Measurements from ENCODE around the gene ELMOD3.
"Not testable (repeated sequence)": the region's sequence is repeated elsewhere in the genome, so short reads cannot be mapped to it uniquely, and the experiment has no call there.

ELMOD3 gene

GRCh38 chr2:85341269-85342029, 13.1 kb upstream of the ELMOD3 start:
- Histone ChIP-seq H3K4me1 (ENCODE audit: control insufficient read depth, insufficient read depth, low read length) (no peaks in the 10 kb centered on the region), H3K36me3 (ENCODE audit: control insufficient read depth in 2 of 2, insufficient read depth in 1 of 2, low read length in 2 of 2) (peaks cover 0 to 37% of the 10 kb centered on the region in 2 experiments; a peak in 2 of 3 replicates), H3K4me3 (ENCODE audit: low read depth, low read length) (no peak overlapping the region), H3K27ac (ENCODE audit: extremely low read depth, low read depth, low read length) (no peak overlapping the region), H3K9me3 (ENCODE audit: control insufficient read depth, insufficient read depth, low read depth, low read length) (no peaks in the 10 kb centered on the region)
- TF ChIP-seq ZNF707 (tag by site-specific recombination; IDR thresholded peaks at IDR 0.05) (no peak), YY2 (tag by site-specific recombination; IDR thresholded peaks at IDR 0.05) (no peak), ZNF629 (tag by site-specific recombination; IDR thresholded peaks at IDR 0.05) (peak; percentile 17; the same call in 1 of the 2 replicates), ZNF837 (tag by site-specific recombination; IDR thresholded peaks at IDR 0.05) (no peak), HOXD13 (CRISPR knock-in tag; IDR thresholded peaks at IDR 0.05; ENCODE audit: borderline replicate concordance) (no peak)
- POLR2A ChIA-PET, result interaction anchor here (0.8 to 1.1 kb wide), 2 partner anchors 13 to 130 kb away, joined by 3 to 4 read pairs; partner anchors contain the start of genes ELMOD3 and RETSAT
- CTCF ChIA-PET, result interaction anchor here (0.6 to 1.5 kb wide), 3 partner anchors 41 to 324 kb away, joined by 3 to 5 read pairs (median 4); no protein-coding TSS in a partner anchor

GRCh38 chr2:85342156-85342555, 12.4 kb upstream of the ELMOD3 start:
- peak; percentile 34; the same call in 1 of the 2 replicates for TF ChIP-seq ZIC2 (tag by site-specific recombination; IDR thresholded peaks at IDR 0.05)
- peak; percentile 41; the same call in 1 of the 2 replicates for TF ChIP-seq ZBTB20 (tag by site-specific recombination; IDR thresholded peaks at IDR 0.05)
- no peak for TF ChIP-seq ZSCAN4 (tag by site-specific recombination; IDR thresholded peaks at IDR 0.05)
- peaks cover 1 to 44% of the 10 kb centered on the region in 2 experiments; a peak in 2 of 3 replicates for H3K36me3 ChIP-seq (ENCODE audit: control insufficient read depth in 2 of 2, insufficient read depth in 1 of 2, low read length in 2 of 2)
- ChIA-PET CTCF (interaction anchor here (0.6 to 1.5 kb wide), 3 partner anchors 41 to 325 kb away, joined by 3 to 5 read pairs (median 4); no protein-coding TSS in a partner anchor), POLR2A (interaction anchor here (1.1 kb wide), 1 partner anchor 12 kb away, joined by 4 read pairs; the partner anchor contains the start of genes ELMOD3 and RETSAT)
- no peaks in the 10 kb centered on the region for H3K4me1 ChIP-seq (ENCODE audit: control insufficient read depth, insufficient read depth, low read length)
- no peaks in the 10 kb centered on the region for H3K9me3 ChIP-seq (ENCODE audit: control insufficient read depth, insufficient read depth, low read depth, low read length)
- H3K27ac ChIP-seq (ENCODE audit: extremely low read depth, low read depth, low read length), result no peak overlapping the region
- no peak overlapping the region for H3K4me3 ChIP-seq (ENCODE audit: low read depth, low read length)

GRCh38 chr2:85343207-85343895, 11.2 kb upstream of the ELMOD3 start:
- H3K36me3 ChIP-seq (ENCODE audit: control insufficient read depth in 2 of 2, insufficient read depth in 1 of 2, low read length in 2 of 2), result peaks cover 6 to 44% of the 10 kb centered on the region in 2 experiments; a peak in 2 of 3 replicates
- H3K4me3 ChIP-seq (ENCODE audit: low read depth, low read length); H3K9me3 ChIP-seq (ENCODE audit: control insufficient read depth, insufficient read depth, low read depth, low read length); CTCF ChIA-PET; POLR2A ChIA-PET; H3K4me1 ChIP-seq (ENCODE audit: control insufficient read depth, insufficient read depth, low read length); H3K27ac ChIP-seq (ENCODE audit: extremely low read depth, low read depth, low read length): not testable (repeated sequence)

GRCh38 chr2:85344356-85344954, 10.1 kb upstream of the ELMOD3 start:
- Histone ChIP-seq H3K4me3 (ENCODE audit: low read depth, low read length) (no peak overlapping the region), H3K36me3 (ENCODE audit: control insufficient read depth in 2 of 2, insufficient read depth in 1 of 2, low read length in 2 of 2) (peaks cover 12 to 50% of the 10 kb centered on the region in 2 experiments; a peak in 2 of 3 replicates), H3K27ac (ENCODE audit: extremely low read depth, low read depth, low read length) (no peak overlapping the region), H3K9me3 (ENCODE audit: control insufficient read depth, insufficient read depth, low read depth, low read length) (no peaks in the 10 kb centered on the region), H3K4me1 (ENCODE audit: control insufficient read depth, insufficient read depth, low read length) (no peaks in the 10 kb centered on the region)
- ChIA-PET CTCF (interaction anchor here (0.7 kb wide), 1 partner anchor 24 kb away, joined by 3 read pairs; no protein-coding TSS in a partner anchor), POLR2A (no interaction called here)
- TF ChIP-seq ZNF518A (tag by site-specific recombination; conservative IDR thresholded peaks at IDR 0.05; ENCODE audit: low read depth) (no peak), ZFP37 (tag by site-specific recombination; IDR thresholded peaks at IDR 0.05) (no peak), BCL6B (tag by site-specific recombination; IDR thresholded peaks at IDR 0.05) (no peak), ZNF223 (tag by site-specific recombination; IDR thresholded peaks at IDR 0.05) (no peak), ZNF302 (tag by site-specific recombination; IDR thresholded peaks at IDR 0.05; ENCODE audit: low read depth) (no peak), ZNF449 (tag by site-specific recombination; IDR thresholded peaks at IDR 0.05) (no peak)

Measured in HEK293 (cell line).